ENCODE results near the gene RMRP. TPM values are rescaled to one million over a fixed set of nuclear protein-coding genes. Genes with fewer than 3 reads are reported as not detected.

The RMRP gene
- total and polyA plus RNA-seq, 9 of the 15 experiments (the other 6 are each of a cell fraction or from before 2014, with no cell fraction given), result 75.7 to 89,974 (median 13,378) TPM; not detected in 3

DNA sequence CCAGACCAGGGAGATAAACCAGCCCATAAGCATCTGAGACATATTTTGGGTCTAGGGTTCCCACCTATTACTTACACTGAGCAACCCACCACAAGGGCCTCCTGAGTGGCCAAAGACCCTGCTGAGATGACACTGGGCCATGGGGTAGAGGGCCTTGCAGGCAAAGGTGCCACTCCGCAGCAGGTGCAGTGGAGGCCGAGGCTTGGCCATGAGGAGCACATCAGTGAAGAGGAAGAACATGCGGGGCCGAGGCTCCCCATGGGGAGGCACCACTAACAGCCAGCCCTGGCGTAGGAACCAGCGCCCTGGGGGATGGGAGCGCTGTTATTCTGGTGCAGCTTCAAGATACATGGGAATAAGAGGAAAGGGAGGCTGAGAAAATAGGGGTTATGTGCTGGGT is 4.6 kb upstream of the RMRP start:
- FAIRE-seq (no peak), ATAC-seq (no peak), DNase-seq (ENCODE audit: extremely low read depth in 1 of 4, low spot score in 3 of 4) (no peak)
- Histone ChIP-seq H3K36me3 (ENCODE audit: control insufficient read depth, insufficient read depth, low read length) (peaks cover 36% of the 10 kb centered on the region; the same call in 2 of the 3 replicates), H3K9ac (ENCODE audit: insufficient read depth in 1 of 2, low read depth in 2 of 2, low read length in 2 of 2) (no peak overlapping the region; a peak in 1 of 4 replicates), H3K4me3 (no peak overlapping the region), H3K4me2 (ENCODE audit: insufficient read depth, low read length) (no peak overlapping the region), H3K4me1 (replicated peaks in 1 of 2; ENCODE audit: control insufficient read depth in 2 of 2, insufficient read depth in 2 of 2, low read length in 2 of 2) (peaks cover 22 to 30% of the 10 kb centered on the region in 2 experiments), H4K20me1 (replicated peaks; ENCODE audit: control insufficient read depth, insufficient read depth, low read length) (no peaks in the 10 kb centered on the region), H3K9me1 (ENCODE audit: control insufficient read depth, insufficient read depth, low read length) (no peaks in the 10 kb centered on the region), H3K27ac (ENCODE audit: extremely low read depth, low read depth, low read length) (no peak overlapping the region), H3K9me3 (replicated peaks; ENCODE audit: control insufficient read depth, insufficient read depth, low read depth, low read length) (no peaks in the 10 kb centered on the region), H3K27me3 (ENCODE audit: control insufficient read depth in 2 of 2, insufficient read depth in 2 of 2, low read length in 2 of 2) (no peaks in the 10 kb centered on the region), H2AFZ (ENCODE audit: low read depth, low read length) (no peak overlapping the region), H3K79me2 (ENCODE audit: control insufficient read depth, insufficient read depth, low read length) (peaks cover 26% of the 10 kb centered on the region)
- no TSS peak for BruUV-seq (replicated peaks)
- ChIA-PET CTCF (ENCODE audit: low intra/inter-chr PET ratio) (no interaction called here), POLR2A (interaction anchor here (1.0 kb wide), 1 partner anchor 54 kb away, joined by 3 read pairs; no protein-coding TSS in a partner anchor)
- in situ Hi-C loops (cut with MboI) (no loop called here), intact Hi-C loops (cut with micrococcal nuclease) (loop anchor here (10.0 kb wide), 1 partner anchor 152 kb away; the partner anchor contains the start of genes HINT2 and SPAG8)
- 78% methylated on average over 5 of the region's 7 CpGs for WGBS (ENCODE audit: insufficient coverage, low coverage, missing lambda C conversion rate)
- TF ChIP-seq POLR2G (IDR thresholded peaks at IDR 0.05; ENCODE audit: low read depth, low read length) (peak; percentile 43; the same call in 1 of the 2 replicates), RBFOX2 (IDR thresholded peaks at IDR 0.05; ENCODE audit: low read depth, low read length) (peak; percentile 33; the same call in 1 of the 2 replicates), ILK (tag; IDR thresholded peaks at IDR 0.05; ENCODE audit: borderline replicate concordance, low read depth) (no peak)

DNA sequence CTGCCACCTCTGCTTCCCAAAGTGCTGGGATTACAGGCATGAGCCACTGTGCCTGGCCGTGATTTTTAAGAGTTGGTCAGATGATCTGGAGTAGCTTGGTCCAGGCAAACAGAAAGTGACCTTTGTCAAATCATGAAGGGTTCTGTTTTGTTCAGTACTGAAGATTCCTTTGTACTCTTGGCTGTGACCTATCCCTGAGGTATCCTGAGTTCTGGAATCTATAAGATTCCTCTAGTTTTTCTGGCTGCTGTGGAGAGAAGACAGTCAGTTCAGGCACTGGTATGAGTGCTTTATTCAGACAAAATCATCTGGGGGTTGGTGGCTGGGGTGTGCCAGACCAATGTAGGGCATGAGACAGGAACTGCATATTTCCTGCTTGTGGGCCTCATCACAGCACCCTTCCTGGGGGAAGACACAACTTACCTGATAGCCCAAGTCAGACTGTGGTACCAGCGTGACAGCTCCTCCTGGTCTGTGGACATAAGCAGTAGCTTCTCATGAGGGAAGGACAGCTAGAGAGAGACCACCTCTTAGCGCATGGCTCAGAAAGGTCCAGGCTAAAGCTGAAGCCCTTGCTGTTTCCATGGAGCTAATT is 4.0 kb upstream of the RMRP start:
- intact Hi-C loops (cut with micrococcal nuclease), result loop anchor here (10.0 kb wide), 1 partner anchor 153 kb away; the partner anchor contains the start of genes HINT2 and SPAG8
- Histone ChIP-seq H3K9me1 (ENCODE audit: control insufficient read depth, insufficient read depth, low read length) (no peaks in the 10 kb centered on the region), H3K9me3 (replicated peaks; ENCODE audit: control insufficient read depth, insufficient read depth, low read depth, low read length) (no peaks in the 10 kb centered on the region), H3K9ac (ENCODE audit: insufficient read depth in 1 of 2, low read depth in 2 of 2, low read length in 2 of 2) (no peak overlapping the region), H2AFZ (ENCODE audit: low read depth, low read length) (no peak overlapping the region), H3K27ac (ENCODE audit: extremely low read depth, low read depth, low read length) (peak overlapping the region; percentile 30; the same call in 1 of the 3 replicates), H3K36me3 (ENCODE audit: control insufficient read depth, insufficient read depth, low read length) (peaks cover 36% of the 10 kb centered on the region; the same call in 2 of the 3 replicates), H3K27me3 (ENCODE audit: control insufficient read depth in 2 of 2, insufficient read depth in 2 of 2, low read length in 2 of 2) (no peaks in the 10 kb centered on the region), H3K4me1 (replicated peaks in 1 of 2; ENCODE audit: control insufficient read depth in 2 of 2, insufficient read depth in 2 of 2, low read length in 2 of 2) (peaks cover 24 to 34% of the 10 kb centered on the region in 2 experiments), H3K79me2 (ENCODE audit: control insufficient read depth, insufficient read depth, low read length) (peaks cover 26% of the 10 kb centered on the region), H4K20me1 (replicated peaks; ENCODE audit: control insufficient read depth, insufficient read depth, low read length) (no peaks in the 10 kb centered on the region), H3K4me2 (ENCODE audit: insufficient read depth, low read length) (no peak overlapping the region), H3K4me3 (no peak overlapping the region)
- BruUV-seq (replicated peaks), result no TSS peak
- POLR2A ChIA-PET, result interaction anchor here (0.7 to 1.5 kb wide), 8 partner anchors 14 to 153 kb away, joined by 3 to 5 read pairs (median 4); partner anchors contain the start of genes CREB3, HINT2 and TLN1
- in situ Hi-C loops (cut with MboI), result no loop called here
- no peak for FAIRE-seq
- DNase-seq (ENCODE audit: extremely low read depth in 1 of 4, low spot score in 3 of 4), result no peak
- CTCF ChIA-PET (ENCODE audit: low intra/inter-chr PET ratio), result no interaction called here
- ATAC-seq, result no peak
- 47% methylated on average over 2 of the region's 3 CpGs for WGBS (ENCODE audit: insufficient coverage, low coverage, missing lambda C conversion rate)
- TF ChIP-seq SMAD3 (CRISPR knock-in tag; conservative IDR thresholded peaks at IDR 0.05) (no peak), EP300 (IDR thresholded peaks at IDR 0.05; ENCODE audit: low read length) (no peak), PCBP1 (IDR thresholded peaks at IDR 0.05; ENCODE audit: low read depth, low read length, poor library complexity, severe bottlenecking) (no peak), NFE2L1 (tag; IDR thresholded peaks at IDR 0.05; ENCODE audit: borderline replicate concordance, low read depth) (no peak), TEAD4 (IDR thresholded peaks at IDR 0.05; ENCODE audit: low read length) (no peak), TEAD4 (CRISPR knock-in tag; IDR thresholded peaks at IDR 0.05; ENCODE audit: borderline replicate concordance) (no peak), TAF7 (tag; IDR thresholded peaks at IDR 0.05) (no peak), NBN (IDR thresholded peaks at IDR 0.05; ENCODE audit: low read depth) (no peak), TAF1 (IDR thresholded peaks at IDR 0.05; ENCODE audit: control insufficient read depth, extremely low read depth, insufficient read depth, low read length, severe bottlenecking) (no peak), NCOA4 (IDR thresholded peaks at IDR 0.05; ENCODE audit: partially characterized antibody) (no peak), PURB (CRISPR knock-in tag; IDR thresholded peaks at IDR 0.05; ENCODE audit: low read depth) (no peak), ZNF217 (CRISPR knock-in tag; IDR thresholded peaks at IDR 0.05) (no peak), HDAC3 (IDR thresholded peaks at IDR 0.05; ENCODE audit: borderline replicate concordance, partially characterized antibody) (no peak)
